HG02973 (cell line): ENCODE data around the gene RAB37.

Experiments used
- ATAC-seq: cut with Tn5 transposase; IDR thresholded peaks from one replicate; pipeline ENCODE4 v1.9.1; 2021; ENCODE audit warnings: moderate library complexity; ENCODE audit not compliant: unreplicated experiment

Gene RAB37

DNA sequence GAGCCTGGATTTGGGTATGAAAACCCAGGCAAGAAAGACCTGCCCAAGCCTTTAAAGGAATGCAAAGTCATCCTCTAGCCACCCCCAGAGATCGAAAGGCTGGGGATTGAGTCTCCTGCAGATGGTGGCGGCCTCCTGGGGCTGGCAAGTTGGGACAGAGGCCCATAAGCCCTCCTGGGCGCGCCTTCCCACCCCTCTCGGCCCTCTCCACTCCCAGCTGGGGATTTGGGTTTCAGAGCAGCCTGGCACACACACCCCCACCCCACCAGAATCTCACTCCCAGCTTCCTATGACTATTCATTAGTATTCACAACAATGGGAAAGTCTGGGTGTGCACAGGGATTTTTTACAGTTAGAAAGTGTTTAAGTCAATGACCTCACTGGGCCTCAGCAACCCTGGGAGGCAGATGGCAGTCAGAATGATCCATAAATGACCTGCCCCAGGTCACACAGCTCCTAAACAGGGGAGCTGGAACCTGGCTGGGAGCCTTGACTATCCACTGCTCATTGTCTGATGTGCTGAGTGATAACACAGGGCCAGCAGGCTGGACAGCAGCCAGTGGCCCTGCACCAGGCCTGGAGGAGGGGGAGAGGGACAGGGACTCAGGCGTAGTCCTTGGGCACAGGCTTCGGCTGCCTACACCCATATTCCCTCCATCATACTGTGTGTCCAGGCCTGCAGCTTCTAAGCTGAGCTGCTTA is 23.5 kb downstream of the RAB37 start:
- ATAC-seq: no peak

DNA sequence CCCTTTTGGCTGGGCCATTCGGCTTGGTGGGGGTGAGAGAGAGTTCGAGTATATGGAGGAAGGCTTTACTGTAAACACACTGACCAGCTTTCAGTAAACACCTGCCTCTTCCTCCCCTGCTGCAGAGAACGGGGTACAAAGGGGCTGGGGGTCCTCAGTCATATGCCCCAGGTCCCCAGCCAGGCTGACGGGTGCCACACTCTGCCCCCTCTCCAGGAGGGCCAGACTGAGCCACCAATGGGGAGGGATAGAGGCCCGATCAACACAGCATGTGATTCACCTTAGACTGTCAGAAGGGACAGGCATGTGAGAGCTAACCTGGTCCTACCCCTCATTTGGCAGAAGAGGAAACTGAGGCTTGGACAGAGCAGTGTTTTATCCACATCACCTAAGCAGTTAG is 24.4 kb downstream of the RAB37 start:
- ATAC-seq: no peak

DNA sequence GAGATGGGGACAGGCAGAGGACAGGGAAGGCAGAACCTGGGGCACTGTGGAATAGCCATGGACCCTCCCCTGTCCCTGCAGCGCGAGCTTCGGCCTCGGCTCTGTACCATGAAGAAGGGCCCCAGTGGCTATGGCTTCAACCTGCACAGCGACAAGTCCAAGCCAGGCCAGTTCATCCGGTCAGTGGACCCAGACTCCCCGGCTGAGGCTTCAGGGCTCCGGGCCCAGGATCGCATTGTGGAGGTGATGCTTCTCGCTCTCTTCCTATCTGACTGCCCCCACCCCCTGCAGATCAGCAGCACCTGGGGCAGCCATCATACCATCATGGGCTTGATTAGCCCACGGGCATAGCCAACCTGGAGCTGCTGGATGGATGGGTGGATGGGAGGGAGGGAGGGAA is 24.9 kb downstream of the RAB37 start:
- ATAC-seq: no peak

DNA sequence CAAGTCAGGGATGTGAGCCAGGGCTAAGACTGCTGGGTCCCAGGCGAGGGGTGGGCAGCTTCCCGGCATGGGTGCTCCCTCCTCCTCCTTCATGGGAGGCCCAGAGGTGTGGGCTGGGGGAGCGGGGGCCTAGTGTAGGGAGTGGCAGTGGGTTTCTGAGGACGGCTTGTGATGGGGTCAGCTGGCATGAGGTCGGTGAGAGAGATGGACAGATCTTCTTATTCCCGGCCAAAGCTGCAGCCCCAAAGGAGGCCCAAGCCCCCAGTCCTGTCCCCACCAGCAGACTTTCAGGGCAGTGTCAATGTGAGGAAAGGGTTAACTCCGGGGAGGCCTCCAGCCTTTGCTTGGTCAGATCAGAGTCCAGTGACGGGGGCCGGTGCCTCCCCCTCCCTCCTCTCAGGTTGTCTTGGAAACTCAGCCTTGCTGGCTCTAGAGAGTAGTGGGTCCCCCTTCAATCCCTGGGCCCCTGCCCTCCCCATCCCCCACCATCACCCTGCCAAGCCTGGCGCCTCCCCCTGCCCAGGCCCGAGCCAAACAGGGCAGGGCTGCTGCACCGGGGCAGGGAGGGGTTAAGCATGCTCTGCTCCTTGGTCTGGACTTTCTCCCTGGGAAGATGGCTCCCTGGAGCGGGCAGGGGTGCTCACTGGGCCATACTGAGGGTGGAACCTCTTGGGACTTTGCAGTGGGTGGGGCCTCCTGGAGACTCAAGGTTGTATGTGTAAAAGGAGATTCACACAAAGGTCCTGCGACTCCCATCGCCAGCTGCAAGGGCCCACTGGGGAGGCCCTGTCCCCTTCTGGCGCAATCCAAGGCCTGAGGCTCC is 26.7 kb downstream of the RAB37 start:
- ATAC-seq: no peak

DNA sequence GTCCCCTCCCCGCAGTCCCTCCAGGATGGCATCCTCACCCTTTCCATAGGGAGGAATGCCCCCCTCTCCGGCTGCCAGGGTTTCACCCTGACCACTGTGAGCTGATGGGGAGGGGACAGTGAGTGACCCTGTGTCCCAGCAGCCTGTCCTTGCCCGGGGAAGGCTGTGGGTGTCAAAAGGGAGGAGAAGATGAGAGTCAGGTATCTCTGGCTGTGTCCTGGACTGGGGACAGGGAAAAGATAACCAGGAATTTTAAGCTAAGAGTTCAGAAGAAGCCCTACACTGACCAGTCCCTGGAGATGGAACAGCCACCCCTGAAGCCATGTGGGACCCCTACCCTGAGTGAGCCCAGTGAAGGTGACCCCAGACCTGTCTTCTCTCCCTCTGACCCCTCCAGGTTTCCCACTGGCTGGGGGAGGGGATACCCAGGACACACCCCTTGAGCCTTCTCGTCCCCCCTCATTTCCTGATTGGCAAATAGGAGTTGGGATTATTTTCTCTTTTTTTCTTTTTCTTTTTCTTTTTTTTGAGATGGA is 27.8 kb downstream of the RAB37 start:
- no peak for ATAC-seq

DNA sequence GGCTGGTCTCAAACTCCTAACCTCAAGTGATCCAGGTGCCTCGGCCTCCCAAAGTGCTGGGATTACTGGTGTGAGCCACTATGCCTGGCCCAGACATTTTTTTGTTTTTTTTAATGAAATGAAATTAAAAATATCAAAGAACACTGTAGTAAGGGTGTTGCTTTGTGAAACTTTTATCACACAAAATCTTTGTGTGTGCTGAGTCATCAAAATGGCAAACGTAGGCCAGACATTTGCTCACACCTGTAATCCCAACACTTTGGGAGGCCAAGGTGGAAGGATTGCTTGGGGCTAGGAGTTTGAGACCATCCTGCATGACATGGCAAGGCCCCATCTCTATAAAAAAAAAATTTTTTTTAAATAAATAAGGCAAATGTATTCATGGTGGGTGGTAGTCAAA is 29.4 kb downstream of the RAB37 start:
- no peak for ATAC-seq

DNA sequence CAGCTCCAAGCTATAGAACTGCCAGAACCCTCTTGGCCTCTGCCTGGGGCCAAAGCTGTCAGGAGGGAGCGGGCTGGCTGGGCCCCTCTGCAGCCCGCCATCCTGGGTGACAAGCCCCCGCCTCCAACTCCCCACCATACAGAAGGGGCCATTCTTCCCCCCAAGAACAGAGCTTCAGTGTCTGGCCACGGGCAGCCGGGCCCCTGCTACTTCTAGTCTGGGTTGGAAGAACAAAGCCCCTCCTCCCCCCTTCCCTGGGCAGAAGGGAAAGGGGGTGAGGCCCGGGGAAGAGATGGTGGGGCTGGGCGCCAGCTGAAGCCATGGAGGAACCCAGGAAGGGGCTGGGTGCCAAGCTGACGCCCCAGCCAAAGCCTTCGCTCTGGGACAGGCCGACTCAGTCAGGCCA is 30.1 kb downstream of the RAB37 start:
- no peak for ATAC-seq

DNA sequence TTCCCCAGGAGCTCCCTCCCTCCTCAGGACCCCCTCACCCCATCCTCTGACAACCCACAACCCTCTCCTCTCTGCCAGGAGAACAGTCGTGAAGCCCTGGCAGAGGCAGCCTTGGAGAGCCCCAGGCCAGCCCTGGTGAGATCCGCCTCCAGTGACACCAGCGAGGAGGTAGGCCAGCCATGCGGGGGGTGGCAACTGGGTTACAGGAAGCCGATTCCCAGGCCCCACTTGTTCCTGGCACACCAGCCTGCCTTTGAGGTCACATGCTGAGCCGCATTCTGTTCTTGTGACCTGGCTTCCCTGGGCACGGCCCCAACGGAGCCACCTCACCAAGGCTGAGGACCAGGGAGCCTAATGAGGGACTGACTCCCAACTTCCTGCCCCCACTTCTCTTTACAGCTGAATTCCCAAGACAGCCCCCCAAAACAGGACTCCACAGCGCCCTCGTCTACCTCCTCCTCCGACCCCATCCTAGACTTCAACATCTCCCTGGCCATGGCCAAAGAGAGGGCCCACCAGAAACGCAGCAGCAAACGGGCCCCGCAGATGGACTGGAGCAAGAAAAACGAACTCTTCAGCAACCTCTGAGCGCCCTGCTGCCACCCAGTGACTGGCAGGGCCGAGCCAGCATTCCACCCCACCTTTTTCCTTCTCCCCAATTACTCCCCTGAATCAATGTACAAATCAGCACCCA is 31.2 kb downstream of the RAB37 start:
- no peak for ATAC-seq

DNA sequence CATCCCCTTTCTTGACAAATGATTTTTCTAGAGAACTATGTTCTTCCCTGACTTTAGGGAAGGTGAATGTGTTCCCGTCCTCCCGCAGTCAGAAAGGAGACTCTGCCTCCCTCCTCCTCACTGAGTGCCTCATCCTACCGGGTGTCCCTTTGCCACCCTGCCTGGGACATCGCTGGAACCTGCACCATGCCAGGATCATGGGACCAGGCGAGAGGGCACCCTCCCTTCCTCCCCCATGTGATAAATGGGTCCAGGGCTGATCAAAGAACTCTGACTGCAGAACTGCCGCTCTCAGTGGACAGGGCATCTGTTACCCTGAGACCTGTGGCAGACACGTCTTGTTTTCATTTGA is 31.7 kb downstream of the RAB37 start:
- no peak for ATAC-seq

DNA sequence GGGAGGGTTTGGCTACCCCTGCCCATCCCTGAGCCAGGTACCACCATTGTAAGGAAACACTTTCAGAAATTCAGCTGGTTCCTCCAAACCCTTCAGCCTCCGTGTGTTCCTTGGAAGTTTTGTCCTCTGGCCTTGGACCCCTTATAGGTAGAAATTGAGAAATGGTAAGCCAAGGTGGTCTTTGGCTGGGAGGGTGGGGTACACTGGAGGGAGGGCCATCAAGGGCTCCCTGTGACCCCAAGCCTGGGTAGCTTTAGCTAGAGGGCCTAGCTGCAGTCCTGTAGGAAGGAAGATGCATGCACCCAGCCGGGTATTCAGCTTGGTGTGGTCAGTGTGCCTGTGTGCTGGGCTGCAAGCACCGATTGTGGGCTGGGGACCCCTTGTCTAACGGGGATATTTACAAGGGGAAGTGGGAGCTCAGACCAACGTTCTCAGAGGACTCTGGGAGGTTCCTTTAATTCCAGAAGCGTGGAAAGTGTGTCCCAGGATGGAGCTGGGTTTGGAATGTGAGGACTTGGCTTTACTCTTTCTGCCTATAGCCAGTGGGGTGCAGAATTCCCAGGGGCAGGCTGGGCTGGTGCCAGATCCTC is 32.3 kb downstream of the RAB37 start:
- no peak for ATAC-seq

DNA sequence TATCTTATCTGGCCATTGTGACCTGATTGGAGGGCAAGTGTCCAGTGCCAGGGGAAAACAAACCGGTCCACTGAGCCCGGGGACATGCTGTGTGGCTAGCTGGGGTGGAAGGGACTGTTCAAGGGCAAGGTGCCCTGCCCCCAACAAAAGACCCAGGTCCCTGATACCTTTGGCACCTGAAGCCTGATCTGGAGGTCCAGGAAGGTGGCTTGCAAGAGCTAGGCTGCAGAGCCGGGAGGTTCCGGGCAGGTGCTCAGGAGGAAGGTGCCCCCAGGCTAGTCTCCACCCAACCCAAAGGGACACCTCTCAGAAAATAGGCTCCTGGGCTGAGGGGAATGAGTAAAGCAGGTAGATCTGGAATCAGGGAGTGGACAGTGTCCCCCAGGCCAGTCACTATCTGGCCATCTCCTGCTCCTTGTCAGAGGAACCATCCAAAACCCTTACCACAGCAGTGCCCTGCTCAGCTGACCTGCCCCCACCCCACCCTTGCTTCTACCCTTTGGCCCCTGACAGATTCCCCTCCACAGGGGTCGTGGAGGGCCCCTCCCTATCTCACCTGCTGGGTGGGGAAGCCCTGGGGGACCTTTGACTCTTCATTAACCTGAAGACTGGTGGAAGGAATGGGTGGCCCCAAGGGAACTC is 32.9 kb downstream of the RAB37 start:
- no peak for ATAC-seq

DNA sequence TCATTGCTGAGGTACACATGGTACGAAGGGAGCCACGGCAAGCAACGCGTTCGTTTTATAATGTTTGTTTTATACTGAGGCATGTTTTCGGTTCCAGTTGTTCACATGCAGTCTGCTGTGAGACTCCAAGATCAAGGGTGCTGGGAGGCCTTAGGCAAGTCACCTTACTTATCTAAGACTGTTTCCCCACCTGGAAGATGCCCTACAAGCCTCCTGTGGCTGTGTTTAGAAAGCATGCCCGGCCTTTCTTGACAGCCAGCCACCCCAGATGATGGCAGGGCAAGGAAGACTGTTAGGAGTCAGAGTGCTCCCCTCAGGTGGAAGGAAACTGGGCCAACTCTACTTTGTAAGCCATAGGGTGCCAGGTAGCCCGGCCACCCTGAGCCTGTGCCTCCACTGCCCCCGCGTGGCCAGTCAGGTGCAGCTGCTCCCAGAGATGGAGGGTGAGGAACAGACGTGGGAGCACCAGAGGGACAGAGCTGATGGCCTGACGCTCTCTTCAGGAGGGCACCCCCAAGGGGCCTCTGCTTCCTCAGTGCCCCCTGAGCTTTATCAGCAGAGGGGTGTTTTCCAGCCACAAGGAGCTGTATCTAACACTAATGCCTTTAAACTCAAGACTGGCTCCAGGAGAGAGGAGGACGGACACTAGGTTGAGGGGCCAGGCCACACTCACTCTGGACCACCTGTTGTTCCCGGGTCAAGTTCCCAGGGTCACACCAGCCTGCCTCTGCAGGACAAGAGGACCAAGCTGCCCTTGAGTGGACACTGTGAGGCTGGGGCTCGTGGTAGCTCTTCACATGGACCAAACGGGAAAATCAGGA is 33.7 kb downstream of the RAB37 start:
- no peak for ATAC-seq

DNA sequence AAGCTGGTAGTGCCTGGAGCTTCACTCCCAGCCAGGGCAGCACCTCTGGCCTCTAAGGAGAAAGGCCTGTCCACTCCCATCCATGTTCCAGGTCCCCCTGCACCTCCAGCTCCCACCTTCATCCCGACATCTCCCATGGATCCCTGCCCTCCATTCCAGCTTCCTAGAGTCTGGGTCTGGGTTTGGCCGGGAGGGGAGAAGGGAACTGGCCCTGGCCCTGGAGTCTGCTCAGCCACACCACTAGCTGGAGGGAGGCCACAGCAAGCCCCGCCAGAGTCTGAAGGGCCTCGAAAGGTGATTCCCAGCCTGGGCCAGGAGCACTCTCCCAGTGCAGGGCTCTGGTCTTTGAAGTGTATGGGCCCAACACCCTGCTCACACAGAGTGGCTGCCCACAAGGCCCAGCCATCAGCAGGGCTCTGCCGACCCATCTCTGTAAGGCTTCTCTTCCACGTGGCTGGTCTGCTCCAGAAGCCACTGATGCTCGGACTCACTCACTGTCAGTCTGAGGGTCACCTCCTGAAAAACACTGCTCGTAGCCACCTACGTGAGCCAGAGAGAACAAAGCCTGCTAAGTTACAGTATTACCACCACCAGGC is 34.4 kb downstream of the RAB37 start:
- ATAC-seq: no peak

DNA sequence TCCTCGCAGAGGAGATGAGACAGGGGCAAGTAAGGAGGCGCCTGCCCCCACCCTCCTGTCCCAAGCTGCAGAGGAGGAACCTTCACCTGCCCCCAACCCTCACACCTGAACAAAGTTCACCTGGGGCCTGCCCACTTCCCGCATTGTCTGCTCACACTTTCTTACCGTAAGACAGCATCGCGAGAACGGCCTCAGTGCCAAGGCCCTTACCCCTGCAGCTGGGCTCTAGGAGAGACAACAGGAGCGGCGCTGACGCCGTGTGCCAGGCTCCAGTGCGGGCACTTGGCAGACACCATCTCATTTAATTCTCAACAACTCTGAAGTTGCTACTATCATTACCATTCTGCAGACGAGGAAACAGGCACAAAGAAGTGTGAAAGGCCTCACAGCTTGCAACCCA is 35.0 kb downstream of the RAB37 start:
- no peak for ATAC-seq

DNA sequence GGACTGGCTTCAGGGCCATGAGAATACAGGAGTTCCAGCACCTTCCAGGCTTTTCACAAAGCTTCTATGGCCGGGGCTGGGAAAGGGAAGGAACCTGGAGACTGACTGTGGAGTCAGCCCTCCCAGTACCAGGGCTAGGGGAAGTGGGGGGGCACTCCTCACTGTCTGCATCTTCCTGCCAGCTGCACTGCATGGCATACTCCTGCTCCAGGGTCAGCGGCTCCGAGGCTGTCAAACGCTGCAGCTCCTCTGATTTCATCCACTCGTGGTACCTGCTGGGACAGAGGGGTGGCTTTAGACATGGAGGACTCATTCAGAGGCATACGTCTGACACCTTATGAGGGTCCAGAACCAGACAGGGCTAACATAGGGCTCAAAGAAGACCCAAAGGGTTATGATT is 36.4 kb downstream of the RAB37 start:
- no peak for ATAC-seq

DNA sequence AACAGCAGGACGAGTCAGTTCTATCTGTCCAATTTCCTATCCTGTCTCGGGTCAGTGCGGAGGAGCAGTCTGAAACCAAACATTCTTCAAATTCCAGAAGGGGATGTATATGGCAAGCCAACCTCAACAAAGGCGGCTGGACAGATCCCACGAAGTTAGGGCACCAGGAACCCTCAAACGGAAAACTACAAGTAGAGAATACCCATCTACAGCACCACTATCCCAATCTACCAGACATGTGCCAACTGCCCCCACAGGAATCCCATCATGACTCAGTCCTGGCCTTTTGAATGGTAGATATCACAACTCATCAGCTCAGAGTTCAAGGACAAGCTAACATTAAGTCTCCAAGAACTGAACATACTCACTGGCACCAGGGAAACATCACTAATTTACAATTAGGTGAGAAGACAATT is 36.8 kb downstream of the RAB37 start:
- no peak for ATAC-seq

DNA sequence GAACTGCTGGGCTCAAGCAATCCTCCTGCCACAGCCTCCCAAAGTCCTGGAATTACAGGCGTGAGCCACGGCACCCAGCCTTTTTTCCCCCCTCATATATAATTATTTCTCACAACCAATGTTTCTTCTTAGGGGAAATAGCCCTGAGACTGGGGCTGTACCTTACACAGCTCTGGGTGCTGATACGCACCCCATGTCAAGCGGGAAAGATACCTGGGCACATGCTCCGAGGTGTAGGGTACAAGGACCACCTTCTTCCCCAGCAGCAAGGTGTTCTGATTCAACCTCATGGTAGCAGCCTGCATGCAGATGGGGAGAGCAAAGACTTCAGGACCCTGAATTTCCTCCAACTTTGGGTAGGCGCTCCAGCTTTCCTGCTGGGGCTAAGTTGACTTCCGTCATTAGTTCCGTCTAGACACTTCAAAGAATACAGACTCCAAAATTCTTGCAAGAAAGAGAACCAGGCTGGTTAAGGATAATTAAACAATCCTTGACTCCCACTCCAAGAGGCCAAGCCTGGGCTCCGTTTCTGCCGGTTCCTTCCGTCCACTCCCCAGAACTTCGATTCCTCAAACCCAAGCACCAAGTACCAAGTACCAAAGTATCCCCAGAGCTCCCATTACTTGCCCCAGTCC is 38.5 kb downstream of the RAB37 start:
- ATAC-seq: no peak

DNA sequence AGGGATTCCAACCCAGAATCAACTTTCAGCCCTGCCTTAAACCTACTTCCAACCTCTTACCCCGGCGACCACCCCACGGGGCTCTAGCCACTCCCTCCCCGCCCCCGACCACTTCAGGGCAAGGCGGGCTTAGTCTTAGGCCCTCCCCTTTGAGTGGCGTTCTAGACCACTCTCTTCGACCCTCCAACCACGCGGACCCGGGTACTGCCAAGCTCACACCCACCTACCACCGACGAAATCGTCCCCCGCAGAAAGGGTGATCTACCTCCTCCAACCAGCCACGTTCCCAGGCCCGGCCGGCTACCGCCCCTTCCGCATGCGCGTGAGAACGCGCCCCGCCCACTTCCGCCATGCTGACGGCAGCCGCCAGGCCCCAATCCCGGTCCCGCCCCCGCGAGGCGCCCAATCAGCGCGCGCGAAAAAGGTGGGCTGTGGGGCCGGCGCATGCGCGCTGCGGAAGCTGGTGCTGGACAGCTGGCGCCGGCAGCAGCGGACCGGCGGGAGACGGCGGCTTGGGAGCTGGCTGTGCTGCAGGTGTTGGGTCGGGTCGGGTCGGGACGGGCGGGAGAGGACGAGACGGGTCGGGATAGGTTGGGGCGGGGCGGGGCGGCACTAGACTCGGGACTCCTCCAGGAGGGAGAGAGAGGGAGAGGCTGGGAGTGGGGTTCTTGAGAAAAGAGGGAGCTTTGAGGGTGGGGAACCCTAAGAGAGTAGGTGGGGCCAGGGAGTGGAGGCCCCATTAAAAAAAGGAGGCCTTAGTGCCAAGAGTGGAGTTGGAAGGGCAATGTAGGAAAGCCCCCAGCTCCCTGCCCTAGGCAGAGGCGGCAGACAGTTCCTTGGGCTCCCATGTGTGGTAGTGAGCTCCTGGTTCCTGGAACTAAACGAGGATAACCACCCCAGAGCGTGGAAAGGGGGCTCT is 39.2 kb downstream of the RAB37 start, which contains the start of gene NAT9:
Gene NAT9 (minus strand): TSS at position 302 of the 919 bp plus-strand sequence. CDS start 647 bp downstream, outside the sequence.
- ATAC-seq: peak; percentile 55
